Subcutaneous adipose tissue (tissue), 4 donors: ENCODE data around the gene RNFT2. TPM values are rescaled to one million over a fixed set of nuclear protein-coding genes. Genes with fewer than 3 reads are reported as not detected.

ENCODE experiments used
- CTCF ChIP-seq: fragments of 450-650 bp; IDR thresholded peaks from one replicate; pipeline ENCODE4 v1.5.1; 2016; ENCODE audit warnings: low read depth, mild to moderate bottlenecking, control low read depth, antibody characterized with exemption, moderate library complexity
- total RNA-seq, 4 donors: library from RNA; depleted of rRNA; stranded (reverse); fragments of >200 nt; gene quantifications; one replicate each; pipeline ENCODE4 v1.1.0, GENCODE V29; 2016

The RNFT2 gene
- total RNA-seq, 4 donors from 2014 or later, result 0.49 to 2.6 (median 1.2) TPM

- no peak for TF ChIP-seq CTCF
These were observed 52.0 kb downstream of the RNFT2 start for GRCh38 chr12:116790066-116790465.

- no peak for TF ChIP-seq CTCF
These were observed 54.3 kb downstream of the RNFT2 start for GRCh38 chr12:116792403-116792802.

GRCh38 chr12:116794725-116795124, 56.6 kb downstream of the RNFT2 start:
- no peak for TF ChIP-seq CTCF

- TF ChIP-seq CTCF, result no peak
These were observed 59.8 kb downstream of the RNFT2 start for GRCh38 chr12:116797885-116798284.

- TF ChIP-seq CTCF, result no peak
These were observed 60.6 kb downstream of the RNFT2 start for GRCh38 chr12:116798719-116799118.

- TF ChIP-seq CTCF, result no peak
These were observed 61.8 kb downstream of the RNFT2 start for GRCh38 chr12:116799955-116800354.

GRCh38 chr12:116800918-116801317, 62.8 kb downstream of the RNFT2 start:
- no peak for TF ChIP-seq CTCF
